ENCODE measurements around the gene TADA2B. TPM values are rescaled to one million over a fixed set of nuclear protein-coding genes. Genes with fewer than 3 reads are reported as not detected.

Gene TADA2B
- total and polyA plus RNA-seq, 11 donors, result 15.3 to 40.2 (median 30.8) TPM

DNA sequence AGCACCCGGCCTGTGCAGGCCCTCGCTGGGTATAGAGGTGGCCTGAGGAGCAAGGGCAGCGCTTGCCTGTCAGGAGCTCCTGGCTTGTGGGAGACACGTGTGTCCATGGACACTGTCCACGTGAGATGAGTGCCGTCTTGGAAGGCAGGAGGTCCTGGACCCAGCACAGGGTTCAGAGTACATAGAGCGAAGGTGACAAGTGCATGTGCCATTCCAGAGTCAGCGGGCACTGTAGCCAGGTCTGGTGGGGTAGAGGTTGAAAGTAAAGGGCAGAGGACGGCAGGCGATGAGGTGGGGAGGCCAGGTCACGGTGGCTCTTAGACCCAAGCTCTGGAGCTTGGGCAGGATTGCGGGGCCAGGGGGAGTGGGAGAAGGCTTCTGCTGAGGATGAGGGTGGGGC, 28.4 kb upstream of the TADA2B start:
- WGBS, 4 donors, result 96 to 99% (median 98%) methylated on average over 12 of the region's 12 CpGs
- TF ChIP-seq, protein P1, sequence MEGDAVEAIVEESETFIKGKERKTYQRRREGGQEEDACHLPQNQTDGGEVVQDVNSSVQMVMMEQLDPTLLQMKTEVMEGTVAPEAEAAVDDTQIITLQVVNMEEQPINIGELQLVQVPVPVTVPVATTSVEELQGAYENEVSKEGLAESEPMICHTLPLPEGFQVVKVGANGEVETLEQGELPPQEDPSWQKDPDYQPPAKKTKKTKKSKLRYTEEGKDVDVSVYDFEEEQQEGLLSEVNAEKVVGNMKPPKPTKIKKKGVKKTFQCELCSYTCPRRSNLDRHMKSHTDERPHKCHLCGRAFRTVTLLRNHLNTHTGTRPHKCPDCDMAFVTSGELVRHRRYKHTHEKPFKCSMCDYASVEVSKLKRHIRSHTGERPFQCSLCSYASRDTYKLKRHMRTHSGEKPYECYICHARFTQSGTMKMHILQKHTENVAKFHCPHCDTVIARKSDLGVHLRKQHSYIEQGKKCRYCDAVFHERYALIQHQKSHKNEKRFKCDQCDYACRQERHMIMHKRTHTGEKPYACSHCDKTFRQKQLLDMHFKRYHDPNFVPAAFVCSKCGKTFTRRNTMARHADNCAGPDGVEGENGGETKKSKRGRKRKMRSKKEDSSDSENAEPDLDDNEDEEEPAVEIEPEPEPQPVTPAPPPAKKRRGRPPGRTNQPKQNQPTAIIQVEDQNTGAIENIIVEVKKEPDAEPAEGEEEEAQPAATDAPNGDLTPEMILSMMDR (IDR thresholded peaks at IDR 0.05), result no peak
- TF ChIP-seq POLR2A (IDR thresholded peaks at IDR 0.05), result no peak
- H3K9me3 ChIP-seq, result no peaks in the 10 kb centered on the region
- intact Hi-C loops (cut with DNase I), result no loop called here
- H3K36me3 ChIP-seq, result peaks cover 0 to 95% (median 78%) of the 10 kb centered on the region in 9 donors
- ATAC-seq (no peak), DNase-seq (no peak)
- H3K4me3 ChIP-seq, result no peak overlapping the region
- no peak overlapping the region for H3K27ac ChIP-seq
- peaks cover 0 to 12% (median 0%) of the 10 kb centered on the region in 12 donors for H3K4me1 ChIP-seq
- H3K27me3 ChIP-seq, result no peaks in the 10 kb centered on the region

- intact Hi-C loops (cut with DNase I), result no loop called here
- ATAC-seq (no peak), DNase-seq (no peak)
- Histone ChIP-seq H3K4me3 (no peak overlapping the region), H3K27ac (no peak overlapping the region), H3K27me3 (no peaks in the 10 kb centered on the region), H3K36me3 (peaks cover 0 to 94% (median 73%) of the 10 kb centered on the region in 9 donors), H3K9me3 (no peaks in the 10 kb centered on the region), H3K4me1 (peaks cover 0 to 6% (median 0%) of the 10 kb centered on the region in 12 donors)
- WGBS, 4 donors, result 74 to 85% (median 81%) methylated on average over 12 of the region's 12 CpGs
- TF ChIP-seq, protein P1 (IDR thresholded peaks at IDR 0.05), result no peak
- TF ChIP-seq POLR2A (IDR thresholded peaks at IDR 0.05), result no peak
Observed at GRCh38 chr4:7015383-7016035, 27.7 kb upstream of the TADA2B start.

GRCh38 chr4:7016086-7016485, 27.1 kb upstream of the TADA2B start:
- intact Hi-C loops (cut with DNase I), result no loop called here
- peaks cover 0 to 94% (median 73%) of the 10 kb centered on the region in 9 donors for H3K36me3 ChIP-seq
- TF ChIP-seq, protein P1 (IDR thresholded peaks at IDR 0.05), result no peak
- no peak for TF ChIP-seq POLR2A (IDR thresholded peaks at IDR 0.05)
- H3K27ac ChIP-seq, result no peak overlapping the region
- no peaks in the 10 kb centered on the region for H3K27me3 ChIP-seq
- DNase-seq, result no peak
- H3K9me3 ChIP-seq, result no peaks in the 10 kb centered on the region
- no peak overlapping the region for H3K4me3 ChIP-seq
- WGBS, 4 donors, result 75 to 77% (median 76%) methylated on average over 9 to 11 of the region's 11 CpGs
- peak in 1 of 4 donors; percentile 15 for ATAC-seq
- H3K4me1 ChIP-seq, result peaks cover 0 to 6% (median 0%) of the 10 kb centered on the region in 12 donors

GRCh38 chr4:7016512-7016911, 26.7 kb upstream of the TADA2B start:
- no peak overlapping the region for H3K27ac ChIP-seq
- no peaks in the 10 kb centered on the region for H3K27me3 ChIP-seq
- intact Hi-C loops (cut with DNase I), result no loop called here
- TF ChIP-seq POLR2A (IDR thresholded peaks at IDR 0.05), result no peak
- TF ChIP-seq, protein P1 (IDR thresholded peaks at IDR 0.05), result no peak
- ATAC-seq (no peak), DNase-seq (no peak)
- peaks cover 0 to 6% (median 0%) of the 10 kb centered on the region in 12 donors for H3K4me1 ChIP-seq
- 89 to 93% (median 92%) methylated on average over 6 of the region's 6 CpGs for WGBS, 4 donors
- H3K9me3 ChIP-seq, result no peaks in the 10 kb centered on the region
- peaks cover 0 to 94% (median 73%) of the 10 kb centered on the region in 9 donors for H3K36me3 ChIP-seq
- H3K4me3 ChIP-seq, result no peak overlapping the region
